BLaER1 (cell line): ENCODE measurements around the gene TLR3.

Source experiments
- H3K27ac ChIP-seq: shearing (Covaris generic); formaldehyde crosslinking; 2 replicates; pipeline ENCODE4 v1.8.1; 2022
- H3K27me3 ChIP-seq: shearing (Covaris generic); formaldehyde crosslinking; 2 replicates; pipeline ENCODE4 v1.8.1; 2022
- H3K36me3 ChIP-seq: shearing (Covaris generic); formaldehyde crosslinking; 2 replicates; pipeline ENCODE4 v1.8.1; 2022
- H3K4me1 ChIP-seq: shearing (Covaris generic); formaldehyde crosslinking; 2 replicates; pipeline ENCODE4 v1.8.1; 2022
- H3K4me2 ChIP-seq: shearing (Covaris generic); formaldehyde crosslinking; 2 replicates; pipeline ENCODE4 v1.8.1; 2022
- H3K4me3 ChIP-seq: shearing (Covaris generic); formaldehyde crosslinking; 2 replicates; pipeline ENCODE4 v1.8.1; 2022
- H3K9ac ChIP-seq: shearing (Covaris generic); formaldehyde crosslinking; 2 replicates; pipeline ENCODE4 v1.8.1; 2022
- H3K9me3 ChIP-seq: shearing (Covaris generic); formaldehyde crosslinking; 2 replicates; pipeline ENCODE4 v1.8.1; 2022
- H4K20me1 ChIP-seq: shearing (Covaris generic); formaldehyde crosslinking; 2 replicates; pipeline ENCODE4 v1.8.1; 2022
- Cebpa-rat ChIP-seq: shearing (Covaris generic); IDR thresholded peaks from 2 replicates; pipeline ENCODE4 v1.8.1; 2022

TLR3 gene

DNA sequence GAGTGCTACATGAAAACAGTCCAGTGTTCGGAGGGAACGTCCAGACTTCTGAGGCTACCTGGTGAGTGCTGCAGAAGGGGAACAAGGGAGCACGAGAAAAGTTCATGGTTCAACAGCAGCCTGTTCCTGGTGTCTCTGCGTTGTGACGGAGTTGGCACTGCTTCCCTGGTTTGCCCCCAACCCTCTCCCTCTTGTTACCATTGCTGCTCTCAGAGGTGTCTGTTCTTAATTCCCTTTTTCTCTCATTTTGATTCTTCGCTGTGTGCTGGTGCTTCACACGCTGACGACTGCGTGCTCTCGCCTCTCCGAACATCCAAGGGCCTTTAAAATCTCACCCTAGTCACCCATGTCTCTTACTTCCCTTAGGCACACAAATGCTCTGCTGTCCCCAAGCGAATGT is 34.0 kb downstream of the TLR3 start:
- peaks cover 12% of the 10 kb centered on the region for H3K4me1 ChIP-seq
- no peak overlapping the region for H3K4me3 ChIP-seq
- H3K9me3 ChIP-seq = no peaks in the 10 kb centered on the region
- no peak for TF ChIP-seq Cebpa-rat
- no peak overlapping the region for H3K27ac ChIP-seq
- H3K9ac ChIP-seq = no peak overlapping the region
- H3K36me3 ChIP-seq = no peaks in the 10 kb centered on the region
- H3K4me2 ChIP-seq = no peak overlapping the region
- H3K27me3 ChIP-seq = peaks cover 52% of the 10 kb centered on the region
- peaks cover 20% of the 10 kb centered on the region for H4K20me1 ChIP-seq

- Histone ChIP-seq H3K4me1 (peaks cover 12% of the 10 kb centered on the region), H3K4me2 (peak within 1 kb of the TSS; percentile 94), H3K36me3 (no peaks in the 10 kb centered on the region), H3K9me3 (no peaks in the 10 kb centered on the region), H3K9ac (0 out of 2 replicates have a peak within 1 kb of the TSS, but pooled peaks have one; percentile 38), H3K27me3 (peaks cover 57% of the 10 kb centered on the region), H3K27ac (no peak within 1 kb of the TSS), H4K20me1 (peaks cover 20% of the 10 kb centered on the region), H3K4me3 (peak within 1 kb of the TSS; percentile 67)
- no peak for TF ChIP-seq Cebpa-rat
Observed at GRCh38 chr4:186104114-186104889, 35.3 kb downstream of the TLR3 start, which contains the start of gene FAM149A. Gene FAM149A (plus strand): TSS chr4:186104704.

GRCh38 chr4:186104890-186105646 is 36.1 kb downstream of the TLR3 start:
- H3K4me3 ChIP-seq = peak overlapping the region; percentile 67
- 0 out of 2 replicates have a peak overlapping the region, but pooled peaks have one; percentile 38 for H3K9ac ChIP-seq
- H3K4me1 ChIP-seq = peaks cover 12% of the 10 kb centered on the region
- H4K20me1 ChIP-seq = peaks cover 20% of the 10 kb centered on the region
- TF ChIP-seq Cebpa-rat = no peak
- H3K36me3 ChIP-seq = no peaks in the 10 kb centered on the region
- no peak overlapping the region for H3K27ac ChIP-seq
- peak overlapping the region; percentile 94 for H3K4me2 ChIP-seq
- peaks cover 57% of the 10 kb centered on the region for H3K27me3 ChIP-seq
- H3K9me3 ChIP-seq = no peaks in the 10 kb centered on the region

GRCh38 chr4:186105647-186106321 is 36.8 kb downstream of the TLR3 start:
- peaks cover 20% of the 10 kb centered on the region for H4K20me1 ChIP-seq
- no peaks in the 10 kb centered on the region for H3K36me3 ChIP-seq
- TF ChIP-seq Cebpa-rat = no peak
- H3K9me3 ChIP-seq = no peaks in the 10 kb centered on the region
- peaks cover 57% of the 10 kb centered on the region for H3K27me3 ChIP-seq
- H3K27ac ChIP-seq = no peak overlapping the region
- peak overlapping the region; percentile 94 for H3K4me2 ChIP-seq
- H3K4me3 ChIP-seq = peak overlapping the region; percentile 67
- H3K4me1 ChIP-seq = peaks cover 12% of the 10 kb centered on the region
- 0 out of 2 replicates have a peak overlapping the region, but pooled peaks have one; percentile 15 for H3K9ac ChIP-seq

GRCh38 chr4:186107947-186108346 is 39.0 kb downstream of the TLR3 start:
- H3K27me3 ChIP-seq = peaks cover 55% of the 10 kb centered on the region
- H3K27ac ChIP-seq = no peak overlapping the region
- no peaks in the 10 kb centered on the region for H3K9me3 ChIP-seq

GRCh38 chr4:186108391-186108790 is 39.4 kb downstream of the TLR3 start:
- no peak overlapping the region for H3K9ac ChIP-seq
- H3K4me1 ChIP-seq = peaks cover 12% of the 10 kb centered on the region
- H3K4me3 ChIP-seq = no peak overlapping the region
- peaks cover 50% of the 10 kb centered on the region for H3K27me3 ChIP-seq
- peaks cover 20% of the 10 kb centered on the region for H4K20me1 ChIP-seq
- no peak for TF ChIP-seq Cebpa-rat
- no peaks in the 10 kb centered on the region for H3K9me3 ChIP-seq
- H3K36me3 ChIP-seq = no peaks in the 10 kb centered on the region
- H3K27ac ChIP-seq = no peak overlapping the region
- no peak overlapping the region for H3K4me2 ChIP-seq

More at GRCh38 chr4:186107947-186108346, 39.0 kb downstream of the TLR3 start:
- Histone ChIP-seq H3K4me3 (no peak overlapping the region), H3K4me2 (no peak overlapping the region), H3K9ac (no peak overlapping the region), H3K4me1 (peaks cover 12% of the 10 kb centered on the region), H4K20me1 (peaks cover 20% of the 10 kb centered on the region), H3K36me3 (no peaks in the 10 kb centered on the region)
- no peak for TF ChIP-seq Cebpa-rat

GRCh38 chr4:186109245-186109644 is 40.3 kb downstream of the TLR3 start:
- Histone ChIP-seq H3K9ac (no peak overlapping the region), H3K4me2 (no peak overlapping the region), H4K20me1 (peaks cover 18% of the 10 kb centered on the region), H3K4me3 (no peak overlapping the region), H3K36me3 (no peaks in the 10 kb centered on the region), H3K27ac (no peak overlapping the region), H3K4me1 (peaks cover 12% of the 10 kb centered on the region), H3K27me3 (peaks cover 42% of the 10 kb centered on the region), H3K9me3 (no peaks in the 10 kb centered on the region)
- no peak for TF ChIP-seq Cebpa-rat

- Histone ChIP-seq H3K27me3 (no peaks in the 10 kb centered on the region), H3K27ac (no peak overlapping the region), H3K9me3 (no peaks in the 10 kb centered on the region), H3K36me3 (no peaks in the 10 kb centered on the region), H3K9ac (no peak overlapping the region), H3K4me1 (no peaks in the 10 kb centered on the region), H3K4me2 (no peak overlapping the region), H4K20me1 (no peaks in the 10 kb centered on the region), H3K4me3 (no peak overlapping the region)
- TF ChIP-seq Cebpa-rat = peak; percentile 55; the same call in 1 of the 2 replicates
Observed at GRCh38 chr4:186116697-186117096, 47.7 kb downstream of the TLR3 start.

- no peak for TF ChIP-seq Cebpa-rat
- no peak overlapping the region for H3K27ac ChIP-seq
- H3K27me3 ChIP-seq = no peaks in the 10 kb centered on the region
- no peaks in the 10 kb centered on the region for H3K4me1 ChIP-seq
- no peaks in the 10 kb centered on the region for H4K20me1 ChIP-seq
- H3K9ac ChIP-seq = no peak overlapping the region
- H3K4me2 ChIP-seq = no peak overlapping the region
- H3K36me3 ChIP-seq = no peaks in the 10 kb centered on the region
- H3K4me3 ChIP-seq = no peak overlapping the region
- H3K9me3 ChIP-seq = no peaks in the 10 kb centered on the region
Observed at GRCh38 chr4:186118582-186118981, 49.6 kb downstream of the TLR3 start.
